HepG2 (cell line): ENCODE results near the gene UCN.

ENCODE experiments used
- CHD2 ChIP-seq: IDR thresholded peaks from 2 replicates; pipeline ENCODE4 v1.6.1; 2011; ENCODE audit warnings: low read depth, low read length, improper control_type of control experiment
- HOMEZ ChIP-seq: IDR thresholded peaks from 2 replicates; pipeline ENCODE4 v1.6.1; 2016; ENCODE audit warnings: low read depth
- ZNF629 ChIP-seq: sonication (generic); formaldehyde crosslinking; conservative IDR thresholded peaks from 2 replicates; pipeline ENCODE4 v1.5.0; 2020; ENCODE audit warnings: missing genetic modification reagents

- TF ChIP-seq ZNF629 (CRISPR knock-in tag) (no peak), HOMEZ (no peak), CHD2 (no peak)
Observed at GRCh38 chr2:27336173-27336572, 27.9 kb upstream of the UCN start.
